GM12872 (cell line): ENCODE results near the gene ADAMTS1.

Source experiments
- TF ChIP-seq, protein P1 (sequence below): IDR thresholded peaks from 3 replicates; pipeline ENCODE4 v1.5.1; 2011; ENCODE audit warnings: low read depth, mild to moderate bottlenecking, low read length, moderate library complexity; ENCODE audit not compliant: insufficient read depth

ADAMTS1 gene

DNA sequence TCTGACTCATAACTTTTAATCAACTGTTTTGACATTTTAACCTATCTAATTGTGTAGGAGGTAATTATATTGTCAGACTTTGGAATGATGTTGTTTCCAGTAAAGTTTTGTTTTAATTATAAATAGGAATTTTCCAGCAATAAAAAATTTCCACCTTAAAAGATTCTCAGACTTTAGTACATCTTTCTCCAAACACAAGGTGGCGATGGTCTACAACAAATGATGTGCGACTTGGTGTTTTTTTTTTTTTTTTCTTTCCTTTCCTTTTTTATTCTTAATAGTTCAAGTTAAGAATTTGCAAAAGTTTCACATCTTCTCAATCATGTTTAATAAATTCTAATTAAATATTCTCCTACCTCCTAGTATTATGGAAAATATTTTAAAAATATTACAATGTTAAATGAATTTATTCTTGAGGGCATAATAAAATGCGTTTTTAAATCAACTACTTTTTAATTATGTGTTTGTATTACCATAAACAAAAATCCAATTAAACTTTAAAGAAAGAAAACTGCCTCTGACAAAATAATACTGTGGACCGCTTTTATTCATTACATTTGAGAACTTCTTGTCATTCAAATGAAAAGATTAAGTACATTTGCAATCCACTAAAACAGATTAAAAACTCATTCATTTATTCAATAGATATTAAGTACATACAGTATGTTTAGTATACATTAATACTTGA, 4.4 kb upstream of the ADAMTS1 start:
- TF ChIP-seq, protein P1, sequence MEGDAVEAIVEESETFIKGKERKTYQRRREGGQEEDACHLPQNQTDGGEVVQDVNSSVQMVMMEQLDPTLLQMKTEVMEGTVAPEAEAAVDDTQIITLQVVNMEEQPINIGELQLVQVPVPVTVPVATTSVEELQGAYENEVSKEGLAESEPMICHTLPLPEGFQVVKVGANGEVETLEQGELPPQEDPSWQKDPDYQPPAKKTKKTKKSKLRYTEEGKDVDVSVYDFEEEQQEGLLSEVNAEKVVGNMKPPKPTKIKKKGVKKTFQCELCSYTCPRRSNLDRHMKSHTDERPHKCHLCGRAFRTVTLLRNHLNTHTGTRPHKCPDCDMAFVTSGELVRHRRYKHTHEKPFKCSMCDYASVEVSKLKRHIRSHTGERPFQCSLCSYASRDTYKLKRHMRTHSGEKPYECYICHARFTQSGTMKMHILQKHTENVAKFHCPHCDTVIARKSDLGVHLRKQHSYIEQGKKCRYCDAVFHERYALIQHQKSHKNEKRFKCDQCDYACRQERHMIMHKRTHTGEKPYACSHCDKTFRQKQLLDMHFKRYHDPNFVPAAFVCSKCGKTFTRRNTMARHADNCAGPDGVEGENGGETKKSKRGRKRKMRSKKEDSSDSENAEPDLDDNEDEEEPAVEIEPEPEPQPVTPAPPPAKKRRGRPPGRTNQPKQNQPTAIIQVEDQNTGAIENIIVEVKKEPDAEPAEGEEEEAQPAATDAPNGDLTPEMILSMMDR, result 0 out of 3 replicates have a peak, but pooled peaks have one; percentile 15

DNA sequence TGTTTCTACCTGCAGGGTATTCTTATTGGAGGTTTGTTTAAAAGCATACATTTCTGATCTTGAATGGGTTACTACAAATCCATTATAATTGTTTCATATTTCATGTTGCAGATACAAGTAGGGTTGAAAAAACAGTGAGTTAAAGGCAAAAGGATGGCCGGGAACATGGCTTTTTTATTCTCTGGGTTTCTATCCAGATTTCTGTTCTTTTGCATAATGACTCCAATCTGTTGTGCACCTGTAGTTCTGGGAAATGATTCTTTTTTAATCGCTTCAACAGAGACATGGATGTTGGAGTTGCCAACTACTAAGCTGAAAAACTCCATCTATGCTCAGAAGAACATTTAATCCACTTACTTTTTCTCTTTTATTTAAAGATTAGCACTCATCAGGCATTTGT, 2.7 kb upstream of the ADAMTS1 start:
- TF ChIP-seq, protein P1, result no peak

DNA sequence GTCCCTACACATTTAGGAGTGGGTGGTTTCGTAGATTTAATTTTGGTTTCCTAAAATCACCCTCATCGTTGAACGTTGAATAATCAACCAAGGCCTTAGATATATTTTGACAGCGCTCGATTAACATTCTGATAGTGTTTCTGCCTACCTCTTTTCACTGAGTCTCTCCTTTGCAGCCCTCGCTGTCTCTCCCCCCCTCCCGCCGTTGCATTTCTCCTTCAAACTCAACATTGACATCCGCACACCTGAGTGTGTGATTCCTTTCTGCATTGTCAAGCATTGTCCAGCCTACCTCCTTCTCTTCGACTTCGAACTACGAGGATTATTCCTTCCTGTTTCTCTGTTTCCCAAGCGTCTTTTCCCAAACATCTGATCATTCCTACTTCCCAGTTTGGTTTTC, 1.8 kb upstream of the ADAMTS1 start:
- TF ChIP-seq, protein P1, result no peak

DNA sequence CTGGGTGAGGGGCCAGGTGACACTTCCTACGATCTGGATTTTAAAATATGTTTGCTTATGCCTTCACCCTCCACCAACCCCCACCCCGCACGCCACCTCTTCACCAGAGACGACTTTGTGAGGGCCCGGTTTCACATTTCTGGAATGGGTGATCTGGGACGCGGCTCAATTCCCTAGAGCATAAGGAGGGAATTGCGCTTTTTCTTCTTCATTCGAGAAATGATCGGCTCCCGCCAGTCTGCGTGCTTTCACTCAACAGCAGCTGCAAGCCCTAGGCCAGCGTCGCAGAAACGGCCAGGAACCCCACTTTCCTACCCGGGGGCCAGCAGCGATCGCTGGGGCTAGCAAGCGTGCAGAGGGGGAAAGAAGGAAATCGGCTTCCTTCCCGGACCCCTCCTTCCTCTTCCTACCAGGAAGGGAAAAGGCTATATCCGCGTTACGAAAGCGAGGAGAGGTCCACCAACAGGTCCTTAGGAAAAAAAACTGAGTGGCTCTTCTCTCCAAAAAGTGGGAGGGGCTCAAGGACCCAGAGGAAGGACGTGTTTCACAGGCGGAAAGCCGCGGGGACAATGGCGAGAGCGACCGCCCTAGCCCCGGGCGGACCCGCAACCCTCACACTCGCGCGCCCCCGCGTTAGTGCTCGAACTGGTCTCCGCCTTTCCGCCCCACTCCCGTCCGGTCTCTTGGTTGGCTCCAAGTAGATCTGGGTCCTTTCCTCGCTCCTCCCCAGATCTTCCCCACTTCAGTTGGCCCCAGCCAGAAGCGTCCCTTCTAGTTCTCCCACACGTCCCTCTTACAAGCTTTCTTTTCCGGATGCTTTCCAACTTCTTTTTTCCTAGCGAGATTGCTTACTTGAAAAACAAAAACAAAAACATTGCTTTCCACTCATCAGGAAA, 1.1 kb upstream of the ADAMTS1 start:
- TF ChIP-seq, protein P1, result no peak

DNA sequence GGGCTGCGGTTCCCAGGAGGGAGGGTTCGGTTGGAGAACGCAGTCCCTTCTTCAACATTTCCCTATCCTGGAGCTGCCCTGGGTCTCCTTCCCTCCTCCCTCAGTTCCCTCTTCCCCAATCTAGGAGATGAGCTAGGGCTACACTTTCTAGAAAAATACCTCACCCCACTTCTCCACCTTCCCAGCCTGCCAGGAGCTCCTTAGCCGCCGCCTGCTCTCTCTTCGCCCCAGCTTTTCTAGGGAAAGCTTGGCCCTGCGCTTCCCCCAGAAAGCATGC, 488 bp upstream of the ADAMTS1 start:
- TF ChIP-seq, protein P1, result no peak

DNA sequence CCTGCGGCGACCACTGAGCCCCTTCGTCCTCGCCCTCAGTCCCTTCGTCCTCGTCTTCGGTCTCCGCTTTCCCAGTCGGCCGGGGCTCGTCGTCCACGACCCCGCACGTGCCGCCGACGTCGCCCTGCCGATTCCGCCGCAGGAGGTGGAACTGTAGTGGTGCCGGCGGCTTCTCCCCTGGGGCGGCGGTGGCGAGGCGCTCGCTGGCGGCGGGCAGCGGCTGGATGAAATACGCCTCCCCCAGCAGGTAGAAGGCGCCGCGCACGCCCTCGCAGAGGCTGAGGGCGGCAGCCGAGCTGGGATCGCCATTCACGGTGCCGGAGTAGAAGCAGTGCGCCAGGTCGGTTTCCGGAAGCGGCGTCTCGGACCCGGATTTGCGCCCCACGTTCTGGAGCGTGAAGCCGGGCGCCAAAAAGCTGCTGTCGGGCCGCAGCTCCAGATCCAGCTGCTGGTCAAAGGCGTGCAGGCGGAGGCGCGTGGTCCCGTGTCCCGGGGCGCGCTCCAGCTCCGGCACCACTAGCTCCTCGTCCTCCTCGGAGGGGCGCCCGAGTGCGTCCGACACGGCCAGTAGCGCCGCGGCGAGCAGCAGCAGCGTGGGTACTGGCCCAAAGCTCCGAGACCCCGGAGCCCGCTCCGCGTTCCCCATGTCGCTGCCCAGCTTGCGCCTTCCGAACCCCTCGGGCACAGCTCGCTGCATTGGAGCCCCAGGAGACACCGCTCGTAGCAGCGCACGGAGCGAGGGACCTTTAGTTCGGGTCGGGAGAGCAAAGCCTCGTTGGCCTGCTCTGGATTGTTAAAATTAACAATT, 747 bp downstream of the ADAMTS1 start:
- TF ChIP-seq, protein P1, result no peak

DNA sequence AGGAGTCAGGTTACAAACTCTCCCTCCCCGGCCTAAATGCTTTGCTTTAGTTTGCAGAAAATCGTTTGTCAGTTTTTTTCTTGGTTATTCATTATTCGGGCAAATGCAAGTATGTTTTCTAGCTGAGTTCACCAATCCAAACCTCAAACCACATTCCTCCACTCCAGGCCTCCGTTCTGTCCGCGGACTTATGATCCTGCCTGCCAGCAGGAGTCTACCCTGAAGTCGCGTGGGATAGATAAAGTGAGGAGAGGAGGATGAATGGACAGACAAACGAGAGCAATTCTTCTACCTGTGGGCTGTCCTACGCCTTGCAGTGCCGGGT, 1.3 kb downstream of the ADAMTS1 start:
- TF ChIP-seq, protein P1, result no peak
